B cell (primary cell): Measurements from ENCODE around the gene MAGIX.

Experiments used
- EZH2 ChIP-seq: IDR thresholded peaks from 2 replicates; pipeline ENCODE4 v1.6.1; 2012; ENCODE audit warnings: borderline replicate concordance, low read depth, mild to moderate bottlenecking, moderate library complexity, low read length; ENCODE audit not compliant: insufficient read depth, poor library complexity, severe bottlenecking
- TF ChIP-seq, protein P1 (sequence below): fragments of 200-600 bp; IDR thresholded peaks from one replicate; pipeline ENCODE4 v1.8.0; 2022; ENCODE audit warnings: antibody characterized with exemption, mild to moderate bottlenecking

DNA sequence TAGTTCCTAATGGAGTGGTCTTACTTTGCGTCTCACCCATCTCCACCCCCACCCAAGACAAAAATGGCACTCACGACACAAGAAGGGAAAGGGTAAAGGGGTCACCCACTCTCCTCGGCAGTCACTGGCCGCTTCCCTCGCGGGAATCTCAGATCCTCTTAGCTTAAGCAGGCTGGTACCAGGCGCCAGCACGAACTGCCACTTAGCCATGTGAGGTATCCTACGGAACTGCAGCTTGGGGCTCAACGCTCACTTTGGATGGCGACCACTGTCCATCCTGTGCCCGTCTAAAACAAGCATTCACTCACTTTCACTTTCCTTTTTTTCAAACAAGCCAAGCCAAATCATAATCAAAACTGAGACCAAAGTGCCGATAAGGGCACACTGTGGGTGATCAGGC, 14.6 kb upstream of the MAGIX start:
- TF ChIP-seq, protein P1, sequence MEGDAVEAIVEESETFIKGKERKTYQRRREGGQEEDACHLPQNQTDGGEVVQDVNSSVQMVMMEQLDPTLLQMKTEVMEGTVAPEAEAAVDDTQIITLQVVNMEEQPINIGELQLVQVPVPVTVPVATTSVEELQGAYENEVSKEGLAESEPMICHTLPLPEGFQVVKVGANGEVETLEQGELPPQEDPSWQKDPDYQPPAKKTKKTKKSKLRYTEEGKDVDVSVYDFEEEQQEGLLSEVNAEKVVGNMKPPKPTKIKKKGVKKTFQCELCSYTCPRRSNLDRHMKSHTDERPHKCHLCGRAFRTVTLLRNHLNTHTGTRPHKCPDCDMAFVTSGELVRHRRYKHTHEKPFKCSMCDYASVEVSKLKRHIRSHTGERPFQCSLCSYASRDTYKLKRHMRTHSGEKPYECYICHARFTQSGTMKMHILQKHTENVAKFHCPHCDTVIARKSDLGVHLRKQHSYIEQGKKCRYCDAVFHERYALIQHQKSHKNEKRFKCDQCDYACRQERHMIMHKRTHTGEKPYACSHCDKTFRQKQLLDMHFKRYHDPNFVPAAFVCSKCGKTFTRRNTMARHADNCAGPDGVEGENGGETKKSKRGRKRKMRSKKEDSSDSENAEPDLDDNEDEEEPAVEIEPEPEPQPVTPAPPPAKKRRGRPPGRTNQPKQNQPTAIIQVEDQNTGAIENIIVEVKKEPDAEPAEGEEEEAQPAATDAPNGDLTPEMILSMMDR, result no peak
- no peak for TF ChIP-seq EZH2
